ENCODE results near the gene CHD2. TPM values are rescaled to one million over a fixed set of nuclear protein-coding genes. Genes with fewer than 3 reads are reported as not detected.
A peak's percentile ranks its signal among the peaks of the same experiment; 100 is the strongest.

Gene CHD2
- total RNA-seq, 1 donor from 2014 or later, result 63.8 TPM

GRCh38 chr15:92885224-92886041, 14.7 kb upstream of the CHD2 start:
- no peak for DNase-seq (ENCODE audit: low read depth, low spot score)

DNA sequence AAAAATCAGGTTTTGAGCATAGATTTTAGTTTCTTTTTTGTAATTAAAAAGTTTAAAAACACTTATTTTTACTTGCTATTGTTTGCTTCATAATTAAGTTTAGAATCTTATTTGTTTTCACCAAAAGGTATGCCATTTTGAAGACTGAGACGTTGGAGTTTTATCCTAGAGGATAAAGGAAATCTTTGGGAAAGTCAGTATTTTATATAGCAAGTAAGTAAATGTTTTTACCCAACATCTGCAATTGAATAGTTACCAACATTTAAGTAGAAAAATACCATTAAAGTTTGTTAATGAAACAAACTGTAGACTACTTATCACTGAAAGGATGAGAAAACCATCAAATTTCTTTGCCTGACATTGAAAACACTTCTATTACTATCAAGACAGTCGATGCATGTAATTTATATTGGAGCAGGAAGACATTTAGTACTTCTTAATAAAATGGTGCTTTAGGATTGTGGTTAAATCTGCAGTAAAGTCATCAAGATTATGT, 14.0 kb upstream of the CHD2 start:
- no peak for DNase-seq (ENCODE audit: low read depth, low spot score)

GRCh38 chr15:92886815-92887214, 13.3 kb upstream of the CHD2 start:
- no peak for DNase-seq (ENCODE audit: low read depth, low spot score)

DNA sequence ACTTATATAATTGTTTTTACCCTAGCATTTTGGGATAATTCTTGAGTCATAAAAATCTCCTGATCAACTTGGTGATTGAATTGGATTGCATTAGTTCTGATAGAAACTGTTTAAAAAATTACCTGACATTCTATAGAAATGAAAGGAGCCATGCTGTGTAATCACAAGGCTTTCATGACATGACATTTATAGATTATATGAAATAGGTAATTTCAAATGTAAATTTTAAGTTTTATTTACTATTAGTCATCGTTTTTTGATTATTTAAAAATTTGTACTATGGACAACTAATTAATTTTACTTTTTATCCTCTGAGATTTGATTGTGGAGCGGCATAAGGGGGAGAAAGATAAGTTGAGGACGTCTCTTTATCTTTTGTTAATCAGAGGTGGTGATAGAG, 12.3 kb upstream of the CHD2 start:
- no peak for DNase-seq (ENCODE audit: low read depth, low spot score)

GRCh38 chr15:92889390-92890107, 10.6 kb upstream of the CHD2 start:
- DNase-seq (ENCODE audit: low read depth, low spot score), result no peak

GRCh38 chr15:92891533-92892200, 8.5 kb upstream of the CHD2 start:
- DNase-seq (ENCODE audit: low read depth, low spot score), result no peak

DNA sequence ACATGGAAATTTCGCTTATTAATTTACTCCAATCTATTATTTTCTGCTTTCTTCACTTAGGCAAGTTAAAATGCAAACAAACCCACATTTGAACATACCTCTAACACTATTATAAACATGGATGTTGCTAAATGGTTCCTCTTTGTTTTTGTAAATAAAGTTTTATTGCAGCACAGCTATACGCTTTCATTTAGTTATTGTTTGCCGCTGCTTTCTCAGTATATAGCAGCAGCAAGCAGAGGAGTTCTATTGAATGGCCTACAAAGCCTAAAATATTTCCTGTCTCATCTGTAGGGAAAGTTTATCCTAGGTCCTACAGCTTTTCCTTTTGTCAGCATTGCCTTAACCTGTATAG, 7.9 kb upstream of the CHD2 start:
- DNase-seq (ENCODE audit: low read depth, low spot score), result no peak

DNA sequence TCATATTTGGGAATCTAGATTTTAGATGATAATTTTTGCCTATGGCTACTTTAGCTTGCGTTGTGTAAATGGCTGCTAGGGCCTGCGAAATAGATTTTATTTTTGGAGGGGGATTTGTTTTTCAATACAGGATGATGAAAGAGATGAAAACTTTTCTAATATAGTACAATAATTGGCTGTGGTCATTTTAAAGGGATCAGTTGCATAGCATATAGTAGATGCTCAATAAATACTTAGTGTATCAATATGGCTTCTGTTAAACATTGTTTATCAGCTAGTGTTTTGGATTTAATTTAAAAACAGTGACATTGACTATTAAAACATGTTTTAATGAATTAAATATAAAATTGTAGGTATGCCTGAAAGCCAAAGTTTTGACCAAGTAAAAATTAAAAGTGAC, 6.9 kb upstream of the CHD2 start:
- no peak for DNase-seq (ENCODE audit: low read depth, low spot score)

GRCh38 chr15:92896561-92896960, 3.6 kb upstream of the CHD2 start:
- DNase-seq (ENCODE audit: low read depth, low spot score), result no peak

DNA sequence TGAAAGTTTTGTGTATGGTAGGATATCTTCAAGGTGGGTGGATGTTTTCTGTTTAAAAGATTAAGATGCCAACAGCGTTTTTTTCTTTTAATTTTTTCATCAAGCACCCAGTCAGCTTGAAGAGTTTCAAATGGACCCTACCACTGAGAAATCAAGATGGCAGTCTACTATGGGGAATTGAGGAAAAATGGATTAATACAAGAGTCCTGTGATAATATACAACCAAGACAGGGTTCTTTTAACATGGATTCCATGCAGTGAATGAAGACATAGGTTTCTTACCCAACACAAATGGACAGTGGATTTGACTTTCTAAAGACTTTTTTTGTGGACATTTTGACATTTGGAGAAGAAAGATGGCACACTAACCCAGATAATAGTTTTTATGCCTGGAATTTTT, 2.5 kb upstream of the CHD2 start:
- DNase-seq (ENCODE audit: low read depth, low spot score), result no peak

- no peak for DNase-seq (ENCODE audit: low read depth, low spot score)
These were observed 1.0 kb upstream of the CHD2 start for GRCh38 chr15:92898988-92899582.

DNA sequence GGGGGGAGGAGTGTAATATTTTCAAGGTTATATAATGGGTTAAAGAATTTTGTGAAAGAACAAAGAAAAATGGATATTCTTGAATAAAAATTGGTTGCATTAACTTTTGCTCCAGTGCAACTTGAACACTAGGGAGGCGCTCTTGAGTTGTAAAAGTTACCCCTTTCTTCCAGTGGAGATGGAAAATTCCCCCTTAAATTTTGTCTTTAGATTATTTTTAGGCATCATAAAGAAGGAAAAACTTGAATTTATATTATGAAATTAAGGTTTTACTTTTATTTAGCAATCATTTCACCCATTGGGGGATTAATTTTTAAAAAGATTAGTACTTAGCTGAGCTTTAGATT, 550 bp upstream of the CHD2 start:
- DNase-seq (ENCODE audit: low read depth, low spot score), result no peak

GRCh38 chr15:92900731-92901071, 577 bp downstream of the CHD2 start:
- DNase-seq (ENCODE audit: low read depth, low spot score), result no peak

- no peak for DNase-seq (ENCODE audit: low read depth, low spot score)
These were observed 1.1 kb downstream of the CHD2 start for GRCh38 chr15:92901072-92901761.

GRCh38 chr15:92901995-92902394, 1.9 kb downstream of the CHD2 start:
- DNase-seq (ENCODE audit: low read depth, low spot score), result no peak

GRCh38 chr15:92902737-92903593, 2.8 kb downstream of the CHD2 start:
- no peak for DNase-seq (ENCODE audit: low read depth, low spot score)

- DNase-seq (ENCODE audit: low read depth, low spot score), result no peak
These were observed 3.5 kb downstream of the CHD2 start for GRCh38 chr15:92903631-92903965.

GRCh38 chr15:92903966-92904721, 4.0 kb downstream of the CHD2 start:
- peak; percentile 94 for DNase-seq (ENCODE audit: low read depth, low spot score)

GRCh38 chr15:92904722-92905571, 4.8 kb downstream of the CHD2 start:
- no peak for DNase-seq (ENCODE audit: low read depth, low spot score)

Data from pulmonary artery endothelial cell (primary cell).